ENCODE data around the gene HHAT.

DNA sequence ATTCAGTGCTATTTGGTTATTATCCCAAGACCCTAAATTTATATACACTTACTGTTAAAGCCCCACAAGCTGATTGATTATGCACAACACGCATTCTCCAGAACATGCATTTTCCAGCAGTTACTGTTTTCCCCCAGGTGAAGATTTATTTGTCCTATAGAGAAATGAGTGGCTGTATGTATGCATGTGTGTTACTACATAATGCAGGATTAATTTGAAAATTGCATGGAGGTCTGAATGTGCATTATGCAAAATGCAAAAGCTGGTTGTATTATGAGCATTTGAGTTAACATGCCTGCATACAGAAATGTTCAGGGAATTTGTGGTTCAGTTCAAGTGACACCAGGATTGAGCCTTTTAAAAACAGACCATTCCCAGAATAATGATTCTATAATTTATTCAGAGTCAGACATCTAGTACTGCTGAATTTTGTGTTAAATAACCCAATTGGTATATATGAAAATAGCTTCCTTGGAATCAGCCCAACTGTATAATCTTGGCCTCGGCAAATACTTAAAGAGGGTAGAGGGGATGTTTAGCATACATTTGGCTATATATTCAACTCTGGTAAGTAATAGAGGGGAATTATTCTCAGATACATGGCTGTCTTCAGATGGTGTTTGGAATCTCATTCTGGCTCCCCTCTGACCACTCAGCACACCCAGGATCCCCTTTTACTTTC lies 320.0 kb downstream of the HHAT start:
- TF ChIP-seq, protein P1, sequence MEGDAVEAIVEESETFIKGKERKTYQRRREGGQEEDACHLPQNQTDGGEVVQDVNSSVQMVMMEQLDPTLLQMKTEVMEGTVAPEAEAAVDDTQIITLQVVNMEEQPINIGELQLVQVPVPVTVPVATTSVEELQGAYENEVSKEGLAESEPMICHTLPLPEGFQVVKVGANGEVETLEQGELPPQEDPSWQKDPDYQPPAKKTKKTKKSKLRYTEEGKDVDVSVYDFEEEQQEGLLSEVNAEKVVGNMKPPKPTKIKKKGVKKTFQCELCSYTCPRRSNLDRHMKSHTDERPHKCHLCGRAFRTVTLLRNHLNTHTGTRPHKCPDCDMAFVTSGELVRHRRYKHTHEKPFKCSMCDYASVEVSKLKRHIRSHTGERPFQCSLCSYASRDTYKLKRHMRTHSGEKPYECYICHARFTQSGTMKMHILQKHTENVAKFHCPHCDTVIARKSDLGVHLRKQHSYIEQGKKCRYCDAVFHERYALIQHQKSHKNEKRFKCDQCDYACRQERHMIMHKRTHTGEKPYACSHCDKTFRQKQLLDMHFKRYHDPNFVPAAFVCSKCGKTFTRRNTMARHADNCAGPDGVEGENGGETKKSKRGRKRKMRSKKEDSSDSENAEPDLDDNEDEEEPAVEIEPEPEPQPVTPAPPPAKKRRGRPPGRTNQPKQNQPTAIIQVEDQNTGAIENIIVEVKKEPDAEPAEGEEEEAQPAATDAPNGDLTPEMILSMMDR (IDR thresholded peaks at IDR 0.05) = no peak
- TF ChIP-seq POLR2A (IDR thresholded peaks at IDR 0.05) (no peak), POLR2AphosphoS5 (IDR thresholded peaks at IDR 0.05) (no peak)
